Adrenal gland (tissue), 5 donors: ENCODE data around the gene DNASE1L2.

ENCODE experiments used
- CTCF ChIP-seq, 6 experiments: fragments of 450-650 bp in 4 of 6; fragments of 200-600 bp in 2 of 6; sonication (generic) in 1 of 6; IDR thresholded peaks; 1 replicate in 5 of 6; 2 replicates in 1 of 6; pipeline versions ENCODE4 v1.5.1 to v1.8.0; 2016 to 2021; ENCODE audit warnings: antibody characterized with exemption in 6 of 6, mild to moderate bottlenecking in 2 of 6, moderate library complexity in 1 of 6
- POLR2A ChIP-seq, 2 donors: fragments of 450-650 bp; IDR thresholded peaks; one replicate each; pipeline ENCODE4 v1.6.1; 2017; ENCODE audit warnings: antibody characterized with exemption in 2 of 2, mild to moderate bottlenecking in 2 of 2, moderate library complexity in 1 of 2
- donor health status: DM: no; HTN: no; CAD: no.

- TF ChIP-seq POLR2A (IDR thresholded peaks at IDR 0.05) (no peak), CTCF (IDR thresholded peaks at IDR 0.05) (no peak)
Observed at GRCh38 chr16:2235234-2235651, 1.0 kb upstream of the DNASE1L2 start.
